Lung microvascular endothelial cell (primary cell): ENCODE measurements around the gene EMP3. TPM values are rescaled to one million over a fixed set of nuclear protein-coding genes. Genes with fewer than 3 reads are reported as not detected.
"Not testable (repeated sequence)": the region's sequence is repeated elsewhere in the genome, so short reads cannot be mapped to it uniquely, and the experiment has no call there.

Source experiments
- DNase-seq, 2 donors: peaks; one replicate each; pipeline versions ENCODE4 v3.0.0 to v3.0.0-alpha.2; 2010; ENCODE audit warnings: low read depth in 2 of 2
- total RNA-seq: library from RNA; depleted of rRNA; stranded (reverse); fragments of >200 nt; gene quantifications from 2 replicates; pipeline ENCODE4 v1.2.1, GENCODE V29; 2014

EMP3 gene
- total RNA-seq, 1 donor from 2014 or later = 4.0 TPM

DNA sequence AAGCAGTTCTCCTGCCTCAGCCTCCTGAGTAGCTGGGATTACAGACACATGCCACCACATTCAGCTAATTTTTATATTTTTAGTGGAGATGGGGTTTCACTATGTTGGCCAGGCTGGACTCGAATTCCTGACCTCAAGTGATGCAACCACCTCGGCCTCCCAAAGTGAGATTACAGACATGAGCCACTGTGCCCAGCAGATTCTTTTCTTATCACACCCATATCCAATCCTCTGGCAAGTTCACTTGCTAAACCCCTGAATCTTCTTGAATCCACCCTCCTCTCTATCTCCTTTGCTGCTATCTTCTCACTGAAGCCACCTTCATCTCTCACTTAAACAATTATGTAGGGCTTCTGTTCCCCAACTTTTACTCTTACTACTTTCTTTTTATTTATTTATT lies 20.8 kb downstream of the EMP3 start:
- DNase-seq = no peak

- peak; percentile 26 to 86 for DNase-seq
Observed at GRCh38 chr19:48348045-48348444, 22.7 kb downstream of the EMP3 start.

- no peak for DNase-seq
Observed at GRCh38 chr19:48348737-48349136, 23.4 kb downstream of the EMP3 start.

DNA sequence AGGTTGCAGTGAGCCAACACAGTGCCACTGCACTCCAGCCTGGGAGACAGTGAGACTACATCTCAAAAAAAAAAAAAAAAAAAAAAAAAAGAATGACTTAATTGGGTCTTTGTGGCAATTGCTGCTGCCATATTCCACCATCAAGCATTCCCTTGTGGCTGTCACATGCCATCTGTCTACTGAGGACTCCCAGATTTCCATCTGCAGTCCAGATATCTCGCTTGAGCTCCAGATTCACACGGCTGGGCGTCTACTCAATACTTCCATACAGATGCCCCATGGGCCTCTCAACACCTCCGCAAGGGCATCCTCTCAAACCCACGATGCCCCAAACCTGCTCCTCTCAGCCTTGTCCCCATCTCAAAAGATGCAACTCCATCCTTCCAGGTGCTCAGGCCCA lies 25.5 kb downstream of the EMP3 start:
- DNase-seq = no peak

DNA sequence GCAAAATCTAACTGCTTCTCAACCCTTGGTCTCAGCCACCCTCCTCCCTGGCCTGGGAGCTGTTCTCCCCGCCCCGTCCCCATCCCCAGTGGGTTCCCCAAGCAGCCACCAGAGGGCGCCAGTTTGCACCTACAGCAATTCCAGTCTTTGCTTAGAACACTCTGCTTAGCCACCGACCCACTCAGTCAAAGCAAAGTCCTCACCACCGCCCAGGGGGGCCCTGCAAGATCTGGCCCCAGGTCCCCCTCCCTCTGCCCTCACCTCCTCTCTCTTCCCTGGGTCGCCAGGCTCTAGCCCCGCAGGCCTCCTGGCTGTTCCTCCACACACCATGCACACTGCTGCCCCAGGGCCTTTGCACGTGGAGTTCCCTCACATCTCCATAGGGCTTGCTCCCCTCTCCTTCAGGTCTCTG lies 26.0 kb downstream of the EMP3 start:
- peak; percentile 61 to 75 for DNase-seq

- DNase-seq = peak in 1 of 2 donors; percentile 19
Observed at GRCh38 chr19:48353677-48354076, 28.3 kb downstream of the EMP3 start.

GRCh38 chr19:48354332-48354992 lies 29.1 kb downstream of the EMP3 start:
- no peak for DNase-seq

GRCh38 chr19:48355365-48355954 lies 30.1 kb downstream of the EMP3 start:
- DNase-seq = no peak

DNA sequence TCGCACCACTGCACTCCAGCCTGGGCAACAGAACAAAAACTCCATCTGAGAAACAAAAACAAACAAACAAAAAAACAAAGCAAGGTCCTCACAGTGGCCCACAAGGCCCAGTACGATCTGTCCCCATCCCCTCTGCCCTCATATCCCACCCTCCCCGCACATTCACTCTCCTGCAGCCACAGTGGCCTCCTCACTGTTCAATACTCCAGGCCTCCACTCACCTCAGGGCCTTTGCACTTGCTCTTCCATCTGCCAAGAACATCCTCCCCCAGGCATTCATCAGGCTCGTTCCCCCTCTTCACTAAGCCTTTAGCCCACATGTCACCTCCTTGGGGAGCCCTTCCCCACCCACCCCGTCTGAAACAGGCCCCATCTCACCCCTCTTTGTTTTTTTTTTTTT lies 33.8 kb downstream of the EMP3 start:
- no peak for DNase-seq

DNA sequence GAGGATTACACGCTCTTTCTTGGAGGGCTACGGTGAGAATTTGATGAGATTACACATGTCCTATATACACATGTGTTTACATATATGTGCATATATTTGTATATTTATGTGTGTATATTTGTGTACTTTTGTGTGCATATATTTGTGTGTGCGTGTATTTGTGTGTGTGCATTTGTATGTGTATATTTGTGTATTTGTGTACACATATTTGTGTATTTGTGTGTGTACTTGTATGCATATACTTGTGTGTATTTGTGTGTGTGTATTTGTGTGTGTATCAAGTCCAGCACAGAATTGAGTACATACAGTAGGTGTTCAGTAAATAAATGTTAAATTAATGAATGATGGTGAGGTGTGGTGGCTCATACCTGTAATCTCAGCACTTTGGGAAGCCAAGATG lies 36.6 kb downstream of the EMP3 start:
- no peak for DNase-seq

DNA sequence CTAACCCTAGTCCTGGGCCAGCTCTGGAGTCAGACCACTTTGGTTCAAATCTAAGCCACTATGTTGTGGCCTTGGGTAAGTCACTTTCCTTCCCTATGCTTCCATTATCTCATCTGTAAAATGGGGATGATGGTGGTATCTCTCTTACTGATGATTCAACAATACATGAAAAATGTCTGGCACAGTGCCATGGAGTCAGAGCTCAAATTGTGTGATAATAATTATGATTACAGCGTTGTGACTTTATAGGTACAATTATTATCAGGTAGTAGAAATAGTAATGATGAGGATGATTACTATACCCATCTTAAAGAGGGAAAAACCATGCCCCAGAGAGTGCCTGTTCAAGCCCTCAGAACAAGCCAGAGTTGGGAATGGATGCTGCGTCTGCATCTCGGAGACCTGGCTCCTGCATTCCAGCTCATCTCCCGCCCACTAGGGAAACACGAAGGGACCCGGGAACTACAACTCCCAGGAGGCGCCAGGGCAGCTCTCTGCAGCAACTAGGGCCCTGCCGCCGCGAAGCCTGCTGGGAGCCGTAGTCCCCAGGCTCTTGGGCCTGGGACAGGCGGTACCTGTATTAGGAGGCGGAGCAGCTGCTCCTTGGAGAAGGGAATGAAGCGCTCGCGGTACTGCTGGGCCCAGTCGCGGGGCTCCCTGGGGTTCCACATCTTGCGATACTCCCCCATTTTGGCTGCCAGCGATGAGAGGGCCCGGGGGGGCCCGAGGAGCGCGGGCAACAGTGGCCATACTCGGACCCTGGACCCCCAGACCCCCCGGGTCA lies 37.6 kb downstream of the EMP3 start:
- peak; percentile 94 for DNase-seq

GRCh38 chr19:48363500-48363809 lies 38.1 kb downstream of the EMP3 start:
- no peak for DNase-seq

- DNase-seq = peak; percentile 100
Observed at GRCh38 chr19:48363810-48364597, 38.7 kb downstream of the EMP3 start, which contains the start of the genes SYNGR4 and TMEM143. TSS of gene SYNGR4 (plus strand) at chr19:48364367. CDS start at chr19:48365843, 1,476 bp downstream. TSS of gene TMEM143 (minus strand) at chr19:48363940. CDS start at chr19:48363920, 20 bp downstream.

- DNase-seq = no peak
Observed at GRCh38 chr19:48364598-48365348, 39.4 kb downstream of the EMP3 start.

- DNase-seq = no peak
Observed at GRCh38 chr19:48365602-48366001, 40.2 kb downstream of the EMP3 start.

DNA sequence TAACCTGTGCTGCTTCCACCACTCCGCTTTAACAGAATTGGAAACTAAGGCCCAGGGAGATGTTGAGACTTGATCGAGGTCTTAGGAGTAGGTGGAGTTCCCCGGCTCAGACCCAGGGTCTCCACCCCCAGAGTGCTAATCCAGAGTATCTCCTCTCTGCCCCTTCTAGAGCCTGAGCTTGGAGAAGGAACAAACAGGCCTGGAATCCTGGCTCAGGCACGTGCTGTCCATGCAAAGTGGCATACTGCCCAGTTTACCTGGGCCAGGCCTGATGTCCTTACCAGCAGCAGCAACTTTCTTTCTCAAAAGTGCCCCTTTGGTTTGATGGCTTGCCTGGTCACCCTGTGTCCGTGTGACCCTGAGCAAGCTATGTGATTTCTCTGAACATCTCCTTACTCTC lies 42.5 kb downstream of the EMP3 start:
- no peak for DNase-seq

DNA sequence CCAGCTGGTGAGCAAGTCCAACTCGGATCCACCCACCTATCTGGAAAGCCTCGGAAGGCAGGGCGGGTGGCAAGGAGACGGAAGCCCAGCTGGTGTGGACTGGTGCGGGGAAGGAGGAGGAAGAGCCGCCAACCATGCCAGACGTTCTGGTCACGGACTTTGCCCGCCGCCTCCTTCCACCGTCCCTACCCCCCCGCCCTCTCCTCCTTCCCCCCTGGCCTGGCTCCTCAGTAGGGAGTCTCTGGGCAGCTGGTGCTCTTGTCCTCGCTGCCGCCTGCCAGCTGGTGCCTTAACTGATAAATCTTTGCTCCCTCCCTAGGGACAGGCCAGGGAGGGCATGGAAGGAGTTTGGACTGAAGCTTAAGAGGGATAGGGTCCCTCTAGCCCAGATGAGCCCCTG lies 43.6 kb downstream of the EMP3 start:
- no peak for DNase-seq

DNA sequence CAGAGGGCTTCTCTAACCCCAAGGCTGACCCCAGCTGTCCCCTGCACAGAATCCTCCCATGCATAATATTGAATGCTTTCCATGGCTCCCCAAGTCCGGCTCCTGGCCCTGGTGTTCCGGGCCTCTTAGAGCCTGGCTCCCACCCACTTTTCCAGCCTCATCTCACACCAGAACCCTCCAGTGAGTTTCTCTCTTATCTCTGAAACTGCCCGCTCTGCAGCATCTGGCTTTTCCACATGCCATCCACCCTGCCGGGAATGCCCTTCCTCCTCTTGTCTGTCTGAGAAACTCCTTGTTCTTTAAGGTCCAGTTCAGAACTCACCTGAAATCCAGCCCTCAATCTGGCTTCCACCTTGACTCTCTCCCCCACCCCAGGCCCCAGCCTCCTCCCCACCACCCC lies 45.6 kb downstream of the EMP3 start:
- DNase-seq = no peak

DNA sequence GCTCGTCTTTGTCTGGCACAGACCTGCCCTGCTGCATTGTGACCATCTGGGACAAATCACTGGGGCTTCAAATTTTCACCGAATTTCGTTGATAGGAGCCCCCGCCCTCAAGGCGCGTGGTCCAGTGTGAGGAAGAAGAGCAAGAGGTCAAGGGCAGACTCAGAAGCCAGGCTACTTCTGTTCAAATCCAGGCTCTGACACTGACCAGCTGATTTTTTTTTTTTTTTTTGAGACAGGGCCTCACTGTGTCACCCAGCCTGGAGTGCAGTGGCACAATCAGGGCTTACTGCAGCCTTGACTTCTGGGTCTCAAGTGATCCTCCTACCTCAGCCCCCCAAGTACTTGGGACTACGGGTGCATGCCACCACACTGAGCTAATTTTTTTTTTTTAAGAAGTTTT lies 46.0 kb downstream of the EMP3 start:
- no peak for DNase-seq

DNA sequence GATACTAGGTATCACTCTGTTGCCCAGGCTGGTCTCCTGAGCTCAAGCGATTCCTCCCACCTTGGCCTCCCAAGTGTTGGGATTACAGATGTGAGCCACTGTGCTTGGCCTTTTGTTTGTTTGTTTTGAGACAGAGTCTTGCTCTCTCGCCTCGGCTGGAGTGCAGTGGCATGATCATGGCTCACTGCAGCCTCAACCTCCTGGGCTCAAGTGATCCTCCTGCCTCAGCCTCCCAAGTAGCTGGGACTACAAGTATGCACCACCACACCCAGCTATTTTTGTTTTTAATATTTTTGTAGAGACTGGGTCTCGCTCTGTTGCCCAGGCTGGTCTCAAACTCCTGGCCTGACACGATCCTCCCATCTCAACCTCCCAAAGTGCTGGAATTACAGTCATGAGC lies 46.4 kb downstream of the EMP3 start:
- not testable (repeated sequence) for DNase-seq

DNA sequence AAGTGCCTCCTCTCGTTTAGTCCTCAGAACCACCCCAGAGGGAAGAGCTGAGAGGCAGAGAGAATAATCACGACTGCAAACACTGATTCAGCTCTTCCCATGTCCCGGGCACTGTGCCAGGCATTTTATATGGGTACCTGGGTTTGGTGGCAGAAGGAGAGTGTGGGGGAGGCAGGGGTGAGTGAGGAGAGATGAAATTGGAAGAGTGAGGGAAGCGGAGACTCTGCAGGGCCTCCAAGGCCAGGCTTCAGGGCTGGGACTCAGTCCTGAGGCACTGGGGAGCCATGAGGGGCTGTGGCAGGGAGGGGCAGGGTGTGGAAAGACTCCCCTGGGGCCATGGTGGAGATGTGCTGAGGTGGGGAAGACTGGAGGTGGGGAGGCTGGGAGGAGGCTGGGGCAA lies 47.6 kb downstream of the EMP3 start:
- DNase-seq = no peak
